SK-N-SH treated with all-trans-retinoic acid at 6 μM for 48 hours (cell line): ENCODE results near the gene METTL27.

Source experiments
- BACH2 ChIP-seq: fragments of 250-450 bp; sonication (Bioruptor Pico); IDR thresholded peaks from 2 replicates; pipeline ENCODE4 v1.9.0; 2021; ENCODE audit warnings: mild to moderate bottlenecking, borderline replicate concordance
- OSR1 ChIP-seq: fragments of 250-450 bp; sonication (Bioruptor Pico); IDR thresholded peaks from 2 replicates; pipeline ENCODE4 v1.8.0; 2022; ENCODE audit warnings: moderate library complexity, mild to moderate bottlenecking, inconsistent platforms
- PPARA ChIP-seq: fragments of 250-450 bp; sonication (Bioruptor Pico); IDR thresholded peaks from 2 replicates; pipeline ENCODE4 v1.5.0; 2020; ENCODE audit warnings: mild to moderate bottlenecking, borderline replicate concordance
- RARB ChIP-seq: fragments of 250-450 bp; sonication (Bioruptor Pico); IDR thresholded peaks from 2 replicates; pipeline ENCODE4 v1.8.0; 2021; ENCODE audit warnings: mild to moderate bottlenecking, moderate library complexity
- ZFP30 ChIP-seq: fragments of 450-650 bp; formaldehyde crosslinking; IDR thresholded peaks from 2 replicates; pipeline ENCODE4 v1.5.0; 2022; ENCODE audit warnings: mild to moderate bottlenecking, moderate library complexity
- ZNF70 ChIP-seq: fragments of 450-650 bp; formaldehyde crosslinking; IDR thresholded peaks from 2 replicates; pipeline ENCODE4 v1.5.0; 2020; ENCODE audit warnings: mild to moderate bottlenecking, moderate library complexity
- TF ChIP-seq, protein P1 (sequence below): fragments of 250-450 bp; sonication (Bioruptor Pico); IDR thresholded peaks from 2 replicates; pipeline ENCODE4 v1.8.0; 2021; ENCODE audit warnings: low read depth, mild to moderate bottlenecking, moderate library complexity, borderline replicate concordance
- TF ChIP-seq, protein P2 (sequence below): fragments of 250-450 bp; sonication (Bioruptor Pico); IDR thresholded peaks from 2 replicates; pipeline ENCODE4 v1.5.1; 2021; ENCODE audit warnings: mild to moderate bottlenecking, moderate library complexity
- TF ChIP-seq, protein P3 (sequence below): fragments of 250-450 bp; sonication (Bioruptor Pico); IDR thresholded peaks from 2 replicates; pipeline ENCODE4 v1.8.0; 2020; ENCODE audit warnings: mild to moderate bottlenecking, moderate library complexity, borderline replicate concordance

DNA sequence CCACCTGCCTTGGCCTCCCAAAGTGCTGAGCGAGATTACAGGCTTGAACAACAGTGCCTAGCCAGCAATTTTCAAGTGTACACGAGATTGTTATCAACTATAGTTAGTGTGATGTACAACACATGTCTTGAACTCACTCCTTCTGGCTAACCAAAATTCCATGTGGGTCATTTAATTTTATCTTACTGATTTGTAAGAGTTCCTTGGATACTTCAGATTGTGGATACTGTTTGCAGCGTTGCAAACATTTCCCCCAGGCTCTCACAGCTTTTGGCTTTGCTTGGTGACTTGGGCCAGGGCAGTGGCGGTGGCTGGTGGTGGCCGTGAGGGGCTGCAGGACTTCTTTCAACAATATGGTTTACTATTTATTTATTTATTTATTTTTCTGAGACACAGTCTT lies 10.2 kb upstream of the METTL27 start:
- TF ChIP-seq ZFP30 (CRISPR knock-in tag) (no peak), RARB (CRISPR knock-in tag) (no peak), PPARA (CRISPR knock-in tag) (no peak), OSR1 (CRISPR knock-in tag) (no peak), ZNF70 (CRISPR knock-in tag) (no peak), BACH2 (CRISPR knock-in tag) (no peak)
- TF ChIP-seq, protein P1, sequence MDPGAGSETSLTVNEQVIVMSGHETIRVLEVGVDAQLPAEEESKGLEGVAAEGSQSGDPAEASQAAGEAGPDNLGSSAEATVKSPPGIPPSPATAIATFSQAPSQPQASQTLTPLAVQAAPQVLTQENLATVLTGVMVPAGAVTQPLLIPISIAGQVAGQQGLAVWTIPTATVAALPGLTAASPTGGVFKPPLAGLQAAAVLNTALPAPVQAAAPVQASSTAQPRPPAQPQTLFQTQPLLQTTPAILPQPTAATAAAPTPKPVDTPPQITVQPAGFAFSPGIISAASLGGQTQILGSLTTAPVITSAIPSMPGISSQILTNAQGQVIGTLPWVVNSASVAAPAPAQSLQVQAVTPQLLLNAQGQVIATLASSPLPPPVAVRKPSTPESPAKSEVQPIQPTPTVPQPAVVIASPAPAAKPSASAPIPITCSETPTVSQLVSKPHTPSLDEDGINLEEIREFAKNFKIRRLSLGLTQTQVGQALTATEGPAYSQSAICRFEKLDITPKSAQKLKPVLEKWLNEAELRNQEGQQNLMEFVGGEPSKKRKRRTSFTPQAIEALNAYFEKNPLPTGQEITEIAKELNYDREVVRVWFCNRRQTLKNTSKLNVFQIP (CRISPR knock-in tag): no peak
- TF ChIP-seq, protein P2, sequence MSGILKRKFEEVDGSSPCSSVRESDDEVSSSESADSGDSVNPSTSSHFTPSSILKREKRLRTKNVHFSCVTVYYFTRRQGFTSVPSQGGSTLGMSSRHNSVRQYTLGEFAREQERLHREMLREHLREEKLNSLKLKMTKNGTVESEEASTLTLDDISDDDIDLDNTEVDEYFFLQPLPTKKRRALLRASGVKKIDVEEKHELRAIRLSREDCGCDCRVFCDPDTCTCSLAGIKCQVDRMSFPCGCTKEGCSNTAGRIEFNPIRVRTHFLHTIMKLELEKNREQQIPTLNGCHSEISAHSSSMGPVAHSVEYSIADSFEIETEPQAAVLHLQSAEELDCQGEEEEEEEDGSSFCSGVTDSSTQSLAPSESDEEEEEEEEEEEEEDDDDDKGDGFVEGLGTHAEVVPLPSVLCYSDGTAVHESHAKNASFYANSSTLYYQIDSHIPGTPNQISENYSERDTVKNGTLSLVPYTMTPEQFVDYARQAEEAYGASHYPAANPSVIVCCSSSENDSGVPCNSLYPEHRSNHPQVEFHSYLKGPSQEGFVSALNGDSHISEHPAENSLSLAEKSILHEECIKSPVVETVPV: no peak
- TF ChIP-seq, protein P3, sequence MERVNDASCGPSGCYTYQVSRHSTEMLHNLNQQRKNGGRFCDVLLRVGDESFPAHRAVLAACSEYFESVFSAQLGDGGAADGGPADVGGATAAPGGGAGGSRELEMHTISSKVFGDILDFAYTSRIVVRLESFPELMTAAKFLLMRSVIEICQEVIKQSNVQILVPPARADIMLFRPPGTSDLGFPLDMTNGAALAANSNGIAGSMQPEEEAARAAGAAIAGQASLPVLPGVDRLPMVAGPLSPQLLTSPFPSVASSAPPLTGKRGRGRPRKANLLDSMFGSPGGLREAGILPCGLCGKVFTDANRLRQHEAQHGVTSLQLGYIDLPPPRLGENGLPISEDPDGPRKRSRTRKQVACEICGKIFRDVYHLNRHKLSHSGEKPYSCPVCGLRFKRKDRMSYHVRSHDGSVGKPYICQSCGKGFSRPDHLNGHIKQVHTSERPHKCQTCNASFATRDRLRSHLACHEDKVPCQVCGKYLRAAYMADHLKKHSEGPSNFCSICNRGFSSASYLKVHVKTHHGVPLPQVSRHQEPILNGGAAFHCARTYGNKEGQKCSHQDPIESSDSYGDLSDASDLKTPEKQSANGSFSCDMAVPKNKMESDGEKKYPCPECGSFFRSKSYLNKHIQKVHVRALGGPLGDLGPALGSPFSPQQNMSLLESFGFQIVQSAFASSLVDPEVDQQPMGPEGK (CRISPR knock-in tag): no peak
